Mucosa of descending colon (tissue), 3 donors: ENCODE data around the gene ERC2. TPM values are rescaled to one million over a fixed set of nuclear protein-coding genes. Genes with fewer than 3 reads are reported as not detected.

Experiments used
- ATAC-seq: fragments of 200-7000 bp; cut with Tn5 transposase; one replicate; pipeline ENCODE4 v1.9.1; 2020; ENCODE audit warnings: mild to moderate bottlenecking, moderate library complexity
- DNase-seq, 3 donors: peaks; one replicate each; pipeline ENCODE4 v3.0.0-alpha.2; 2020
- H3K36me3 ChIP-seq: fragments of 200-600 bp; one replicate; pipeline ENCODE4 v1.8.0; 2021; ENCODE audit warnings: low read depth, mild to moderate bottlenecking
- H3K4me1 ChIP-seq: fragments of 200-600 bp; one replicate; pipeline ENCODE4 v1.8.0; 2021; ENCODE audit warnings: low read depth, mild to moderate bottlenecking
- H3K4me3 ChIP-seq: fragments of 200-600 bp; one replicate; pipeline ENCODE4 v1.8.0; 2021; ENCODE audit warnings: mild to moderate bottlenecking
- H3K9me3 ChIP-seq: fragments of 200-600 bp; one replicate; pipeline ENCODE4 v1.8.0; 2021; ENCODE audit warnings: mild to moderate bottlenecking
- CTCF ChIP-seq: fragments of 200-600 bp; IDR thresholded peaks from one replicate; pipeline ENCODE4 v1.8.0; 2022; ENCODE audit warnings: antibody characterized with exemption, mild to moderate bottlenecking
- intact Hi-C, 2 donors: fragments of 100-400 bp; cut with DNase I in 1 of 2; cut with micrococcal nuclease in 1 of 2; formaldehyde crosslinking; loops; one replicate each; pipeline versions ENCODE4 v1.11.0 to v1.11.1; 2022; cut with DNase I, micrococcal nuclease
- total RNA-seq, 3 donors: library from RNA; stranded (reverse); fragmentation: NEBNext Ultra II Directional in 2 of 3; extraction: Animal tissue kit (Norgen Biotek cat#: 25700) in 2 of 3; gene quantifications; one replicate each; pipeline versions ENCODE4 v1.2.1 to v1.2.4, GENCODE V29; 2021 to 2023
- donor health status: DM: no; HTN: no; CAD: no; lungs with moderate emphysema.
- donor health status: DM: no; HTN: no; CAD: no.
- donor health status: DM: no; HTN: yes; CAD: no.

The ERC2 gene
- total RNA-seq, 3 donors from 2014 or later, result 0.06 to 1.8 (median 0.43) TPM

GRCh38 chr3:56302417-56302816 is 165.8 kb downstream of the ERC2 start:
- ATAC-seq (no peak), DNase-seq (no peak)
- no peaks in the 10 kb centered on the region for H3K36me3 ChIP-seq
- TF ChIP-seq CTCF, result no peak
- no peaks in the 10 kb centered on the region for H3K4me1 ChIP-seq
- no peak overlapping the region for H3K4me3 ChIP-seq
- H3K9me3 ChIP-seq, result no peaks in the 10 kb centered on the region
- intact Hi-C loops, result no loop called here

- no peaks in the 10 kb centered on the region for H3K9me3 ChIP-seq
- H3K36me3 ChIP-seq, result no peaks in the 10 kb centered on the region
- H3K4me1 ChIP-seq, result no peaks in the 10 kb centered on the region
- DNase-seq, result no peak
- intact Hi-C loops, result no loop called here
- no peak overlapping the region for H3K4me3 ChIP-seq
- no peak for ATAC-seq
- no peak for TF ChIP-seq CTCF
Observed at GRCh38 chr3:56297281-56297840, 170.9 kb downstream of the ERC2 start.

DNA sequence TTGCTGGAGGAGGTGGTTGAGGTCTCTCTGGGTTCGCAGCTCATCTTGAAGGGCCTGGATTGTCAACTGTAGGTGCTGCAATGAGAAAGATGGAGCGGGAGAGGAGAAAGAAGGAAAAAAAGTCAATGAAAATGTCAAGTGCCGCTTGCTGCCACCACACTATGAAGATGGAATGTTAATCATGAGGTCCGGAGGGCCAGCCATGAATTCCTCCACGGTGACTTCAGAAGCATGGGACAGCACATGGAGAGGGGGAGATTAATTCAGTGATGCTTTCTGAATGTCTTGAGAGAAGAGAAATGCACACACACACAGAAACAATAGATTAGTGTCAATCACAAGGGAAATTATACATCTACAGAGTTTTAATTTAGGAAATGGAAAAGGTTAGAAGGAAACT is 171.9 kb downstream of the ERC2 start:
- ATAC-seq, result no peak
- H3K36me3 ChIP-seq, result no peaks in the 10 kb centered on the region
- H3K4me1 ChIP-seq, result no peaks in the 10 kb centered on the region
- intact Hi-C loops, result no loop called here
- H3K9me3 ChIP-seq, result no peaks in the 10 kb centered on the region
- no peak for TF ChIP-seq CTCF
- H3K4me3 ChIP-seq, result no peak overlapping the region
- no peak for DNase-seq

GRCh38 chr3:56295161-56295560 is 173.1 kb downstream of the ERC2 start:
- no peak for DNase-seq
- no peak overlapping the region for H3K4me3 ChIP-seq

DNA sequence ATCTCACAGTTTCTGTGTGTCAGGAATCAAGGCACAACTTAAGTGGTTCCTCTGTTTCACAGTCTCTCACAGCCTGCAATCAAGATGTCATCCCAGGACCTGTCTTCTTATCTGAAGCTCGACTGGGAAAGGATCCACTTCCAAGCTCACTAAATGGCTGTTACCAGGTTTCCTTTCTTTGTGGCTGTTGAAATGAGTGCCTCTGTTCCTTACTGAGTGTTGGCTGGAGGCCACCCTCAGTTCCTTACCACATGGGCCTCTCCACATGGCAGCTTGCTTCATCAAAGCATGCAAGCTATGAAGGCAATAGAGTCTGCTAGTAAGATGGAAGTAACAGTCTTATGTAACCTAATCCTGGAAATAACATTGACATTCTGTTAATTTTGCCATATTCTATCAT is 174.0 kb downstream of the ERC2 start:
- Histone ChIP-seq H3K9me3 (no peaks in the 10 kb centered on the region), H3K4me1 (no peaks in the 10 kb centered on the region), H3K36me3 (no peaks in the 10 kb centered on the region), H3K4me3 (no peak overlapping the region)
- TF ChIP-seq CTCF, result no peak
- no peak for DNase-seq
- intact Hi-C loops, result no loop called here
- ATAC-seq, result no peak

More at GRCh38 chr3:56295161-56295560, 173.1 kb downstream of the ERC2 start:
- Histone ChIP-seq H3K4me1 (no peaks in the 10 kb centered on the region), H3K36me3 (no peaks in the 10 kb centered on the region), H3K9me3 (no peaks in the 10 kb centered on the region)
- no peak for TF ChIP-seq CTCF
- no peak for ATAC-seq
- intact Hi-C loops, result no loop called here

- Histone ChIP-seq H3K4me3 (no peak overlapping the region), H3K9me3 (no peaks in the 10 kb centered on the region), H3K4me1 (no peaks in the 10 kb centered on the region), H3K36me3 (no peaks in the 10 kb centered on the region)
- ATAC-seq (no peak), DNase-seq (no peak)
- no peak for TF ChIP-seq CTCF
- intact Hi-C loops, result no loop called here
Observed at GRCh38 chr3:56291953-56292352, 176.3 kb downstream of the ERC2 start.
